Mammary epithelial cell (primary cell): Measurements from ENCODE around the gene OR10A3.

Experiments used
- CTCF ChIP-seq, 2 donors: IDR thresholded peaks in 1 of 2; conservative IDR thresholded peaks in 1 of 2; 2 replicates each; pipeline ENCODE4 v1.5.1; 2011 to 2012; ENCODE audit warnings: inconsistent platforms in 2 of 2, low read length in 2 of 2, mild to moderate bottlenecking in 2 of 2, control low read depth in 1 of 2, low read depth in 1 of 2; ENCODE audit not compliant: insufficient read depth in 1 of 2; ENCODE audit errors: extremely low read depth in 1 of 2
- EZH2 ChIP-seq: IDR thresholded peaks from 2 replicates; pipeline ENCODE4 v1.6.1; 2012; ENCODE audit warnings: low read length, inconsistent platforms, borderline replicate concordance

- TF ChIP-seq CTCF (conservative IDR thresholded peaks at IDR 0.05 in 1 of 2, IDR thresholded peaks at IDR 0.05 in 1 of 2; ENCODE audit: extremely low read depth in 1 of 2, insufficient read depth in 1 of 2, low read depth in 1 of 2, low read length in 2 of 2) (no peak), EZH2 (no peak)
Observed at GRCh38 chr11:7944123-7944522, 2.6 kb upstream of the OR10A3 start.
